ENCODE data around the gene RTN4RL1. TPM values are rescaled to one million over a fixed set of nuclear protein-coding genes. Genes with fewer than 3 reads are reported as not detected.

The RTN4RL1 gene
- total RNA-seq, 2 donors from 2014 or later, result 3.1 to 3.6 TPM

GRCh38 chr17:1937461-1937860 is 87.7 kb downstream of the RTN4RL1 start:
- Histone ChIP-seq H3K27ac (no peak overlapping the region), H3K4me3 (no peak overlapping the region), H3K36me3 (replicated peaks in 1 of 2; ENCODE audit: insufficient read depth in 1 of 2, low read depth in 2 of 2) (no peaks in the 10 kb centered on the region), H3K27me3 (no peaks in the 10 kb centered on the region), H3K4me1 (no peaks in the 10 kb centered on the region), H3K9me3 (no peaks in the 10 kb centered on the region)
- intact Hi-C loops (cut with DNase I), result no loop called here
- ATAC-seq (no peak), DNase-seq (no peak)
- TF ChIP-seq POLR2A (IDR thresholded peaks at IDR 0.05), result no peak
- WGBS, 2 donors, result 88 to 93% methylated on average over 9 to 22 of the region's 25 CpGs

- intact Hi-C loops (cut with DNase I), result no loop called here
- Histone ChIP-seq H3K9me3 (no peaks in the 10 kb centered on the region), H3K4me1 (peaks cover 7% of the 10 kb centered on the region), H3K27me3 (no peaks in the 10 kb centered on the region), H3K4me3 (no peak overlapping the region), H3K27ac (no peak overlapping the region), H3K36me3 (replicated peaks in 1 of 2; ENCODE audit: insufficient read depth in 1 of 2, low read depth in 2 of 2) (no peaks in the 10 kb centered on the region)
- ATAC-seq, result no peak
- TF ChIP-seq POLR2A (IDR thresholded peaks at IDR 0.05) (no peak), CTCF (IDR thresholded peaks at IDR 0.05) (no peak)
- 89% methylated on average over 27 of the region's 28 CpGs; no CpG with 5 or more reads in 1 of the 2 donors for WGBS, 2 donors
- no peak for DNase-seq
Observed at GRCh38 chr17:1936766-1937165, 88.4 kb downstream of the RTN4RL1 start.

- no peak overlapping the region for H3K27ac ChIP-seq
- intact Hi-C loops (cut with DNase I), result no loop called here
- no peaks in the 10 kb centered on the region for H3K9me3 ChIP-seq
- H3K4me1 ChIP-seq, result peaks cover 8% of the 10 kb centered on the region
- ATAC-seq (no peak), DNase-seq (no peak)
- no peak for TF ChIP-seq CTCF (IDR thresholded peaks at IDR 0.05)
- no peak for TF ChIP-seq POLR2A (IDR thresholded peaks at IDR 0.05)
- H3K36me3 ChIP-seq (replicated peaks in 1 of 2; ENCODE audit: insufficient read depth in 1 of 2, low read depth in 2 of 2), result no peaks in the 10 kb centered on the region
- WGBS, 2 donors, result 58 to 81% methylated on average over 2 to 17 of the region's 17 CpGs
- no peaks in the 10 kb centered on the region for H3K27me3 ChIP-seq
- H3K4me3 ChIP-seq, result no peak overlapping the region
Observed at GRCh38 chr17:1934901-1935300, 90.2 kb downstream of the RTN4RL1 start.

GRCh38 chr17:1933875-1934715 is 91.0 kb downstream of the RTN4RL1 start:
- TF ChIP-seq POLR2A (IDR thresholded peaks at IDR 0.05) (no peak), CTCF (IDR thresholded peaks at IDR 0.05) (no peak)
- ATAC-seq (no peak), DNase-seq (no peak)
- 92% methylated on average over 12 to 22 of the region's 27 CpGs for WGBS, 2 donors
- peaks cover 8% of the 10 kb centered on the region for H3K4me1 ChIP-seq
- H3K27me3 ChIP-seq, result no peaks in the 10 kb centered on the region
- H3K4me3 ChIP-seq, result no peak overlapping the region
- intact Hi-C loops (cut with DNase I), result no loop called here
- H3K27ac ChIP-seq, result no peak overlapping the region
- H3K36me3 ChIP-seq (replicated peaks in 1 of 2; ENCODE audit: insufficient read depth in 1 of 2, low read depth in 2 of 2), result no peaks in the 10 kb centered on the region
- H3K9me3 ChIP-seq, result no peaks in the 10 kb centered on the region

GRCh38 chr17:1931844-1932579 is 93.1 kb downstream of the RTN4RL1 start:
- Histone ChIP-seq H3K27ac (peak overlapping the region in 3 of 4 donors; percentile 37 to 61 (median 60)), H3K27me3 (no peaks in the 10 kb centered on the region), H3K36me3 (replicated peaks in 1 of 2; ENCODE audit: insufficient read depth in 1 of 2, low read depth in 2 of 2) (no peaks in the 10 kb centered on the region), H3K9me3 (no peaks in the 10 kb centered on the region), H3K4me1 (peaks cover 8% of the 10 kb centered on the region), H3K4me3 (no peak overlapping the region)
- intact Hi-C loops (cut with DNase I), result no loop called here
- TF ChIP-seq POLR2A (IDR thresholded peaks at IDR 0.05) (no peak), CTCF (IDR thresholded peaks at IDR 0.05) (no peak)
- 33 to 69% methylated on average over 7 to 26 of the region's 27 CpGs for WGBS, 2 donors
- DNase-seq, result peak; percentile 38 to 73 (median 66)
- ATAC-seq, result peak; percentile 66
